SH-SY5Y (cell line): ENCODE data around the gene RFX5.

Experiments
- GATA2 ChIP-seq: IDR thresholded peaks from 2 replicates; pipeline ENCODE4 v1.6.1; 2011; ENCODE audit warnings: mild to moderate bottlenecking, low read depth, low read length
- GATA3 ChIP-seq: IDR thresholded peaks from 2 replicates; pipeline ENCODE4 v1.6.1; 2011; ENCODE audit warnings: low read depth, mild to moderate bottlenecking, low read length, moderate library complexity

- TF ChIP-seq GATA3 (no peak), GATA2 (no peak; the same call in 1 of the 2 replicates)
Observed at GRCh38 chr1:151384584-151384983, 37.5 kb upstream of the RFX5 start.
